Cerebellar nuclear complex (tissue), 1 donor: ENCODE data around the gene SUN5.
"Not testable (repeated sequence)": the region's sequence is repeated elsewhere in the genome, so short reads cannot be mapped to it uniquely, and the experiment has no call there.

Experiments
- DNase-seq, 2 experiments: peaks; one replicate each; lab custom pipeline; 2025; lab: John Stamatoyannopoulos, UW

SUN5 gene

GRCh38 chr20:32977281-32978008, 26.8 kb downstream of the SUN5 start:
- no peak for DNase-seq

GRCh38 chr20:32976746-32977145, 27.5 kb downstream of the SUN5 start:
- no peak for DNase-seq

DNA sequence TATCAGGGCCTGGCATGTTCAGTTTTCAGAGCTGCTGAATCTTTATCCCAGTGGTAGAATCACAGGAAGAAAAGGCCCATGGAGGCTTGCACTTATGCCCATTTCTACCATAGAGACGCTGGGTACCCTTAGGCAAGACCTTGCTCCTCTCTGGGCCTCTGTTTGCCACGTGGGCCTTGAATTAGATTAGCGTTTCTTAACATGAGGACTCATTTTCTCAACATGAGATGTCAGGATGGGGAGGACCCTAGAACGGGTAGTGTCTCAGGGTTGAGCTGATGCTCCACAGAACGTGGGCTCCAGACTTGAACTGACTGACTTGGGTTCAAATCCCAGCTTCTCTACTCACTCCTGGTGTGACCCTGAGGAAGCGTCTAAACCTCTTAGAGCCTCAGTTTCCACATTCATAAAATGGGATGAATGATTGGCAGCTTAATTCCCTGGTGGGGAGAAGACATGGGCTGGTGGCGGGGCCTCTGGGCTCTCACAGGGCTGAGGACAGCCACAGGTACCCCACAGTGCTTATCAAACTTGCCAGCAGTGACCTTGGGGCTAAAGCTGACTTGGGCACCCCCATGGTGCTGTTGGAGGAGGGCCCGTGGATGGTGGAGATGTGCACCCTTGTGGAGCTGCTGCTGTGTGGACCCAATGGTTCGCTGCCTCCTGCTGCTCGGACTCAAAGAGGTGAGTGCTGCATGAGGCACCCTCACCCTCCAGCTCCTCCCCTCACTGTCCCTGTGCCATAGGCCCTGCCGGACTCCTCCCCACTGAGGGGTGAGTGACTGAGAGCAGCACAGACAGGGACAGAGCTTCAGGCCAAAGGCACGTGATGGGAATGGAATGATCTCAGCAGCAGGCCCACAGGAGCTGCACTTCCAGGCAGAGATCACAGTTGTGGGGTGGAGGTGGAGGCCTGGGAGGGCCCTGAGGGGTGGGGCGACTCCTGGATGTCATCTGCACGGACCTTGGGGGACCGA, 28.2 kb downstream of the SUN5 start:
- DNase-seq: no peak

- not testable (repeated sequence) for DNase-seq
Observed at GRCh38 chr20:32975121-32975520, 29.1 kb downstream of the SUN5 start.

- not testable (repeated sequence) for DNase-seq
Observed at GRCh38 chr20:32974204-32975064, 29.8 kb downstream of the SUN5 start.

DNA sequence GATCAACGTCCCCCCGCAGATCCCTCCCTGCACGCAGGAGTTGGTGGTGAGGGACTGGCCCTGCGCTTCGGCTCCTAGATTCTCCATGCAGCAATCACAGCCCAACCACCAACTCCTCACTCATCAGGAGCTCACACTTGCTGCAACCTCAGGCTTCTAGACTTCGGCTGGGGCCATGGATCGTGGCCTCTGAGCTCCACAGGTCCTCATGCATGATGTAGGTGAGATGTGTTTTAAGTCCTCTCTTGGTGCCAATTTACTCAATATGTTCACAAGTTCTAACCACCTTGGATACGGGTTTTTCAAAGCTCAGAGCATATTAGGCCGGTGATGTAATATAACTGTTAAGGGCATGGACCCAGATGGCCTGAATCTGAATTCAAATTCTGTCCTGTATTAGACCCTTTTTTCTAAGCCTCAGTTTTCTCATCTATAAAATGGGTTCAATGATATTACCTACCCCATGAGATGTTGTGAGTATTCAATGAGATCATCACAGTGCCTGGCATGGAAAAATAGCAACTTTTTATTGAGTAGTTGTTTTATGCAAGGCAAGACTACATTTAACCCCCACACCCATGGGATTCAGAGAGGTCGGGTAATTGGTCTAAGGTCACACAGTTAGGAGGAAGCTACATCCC, 31.0 kb downstream of the SUN5 start:
- DNase-seq: no peak

DNA sequence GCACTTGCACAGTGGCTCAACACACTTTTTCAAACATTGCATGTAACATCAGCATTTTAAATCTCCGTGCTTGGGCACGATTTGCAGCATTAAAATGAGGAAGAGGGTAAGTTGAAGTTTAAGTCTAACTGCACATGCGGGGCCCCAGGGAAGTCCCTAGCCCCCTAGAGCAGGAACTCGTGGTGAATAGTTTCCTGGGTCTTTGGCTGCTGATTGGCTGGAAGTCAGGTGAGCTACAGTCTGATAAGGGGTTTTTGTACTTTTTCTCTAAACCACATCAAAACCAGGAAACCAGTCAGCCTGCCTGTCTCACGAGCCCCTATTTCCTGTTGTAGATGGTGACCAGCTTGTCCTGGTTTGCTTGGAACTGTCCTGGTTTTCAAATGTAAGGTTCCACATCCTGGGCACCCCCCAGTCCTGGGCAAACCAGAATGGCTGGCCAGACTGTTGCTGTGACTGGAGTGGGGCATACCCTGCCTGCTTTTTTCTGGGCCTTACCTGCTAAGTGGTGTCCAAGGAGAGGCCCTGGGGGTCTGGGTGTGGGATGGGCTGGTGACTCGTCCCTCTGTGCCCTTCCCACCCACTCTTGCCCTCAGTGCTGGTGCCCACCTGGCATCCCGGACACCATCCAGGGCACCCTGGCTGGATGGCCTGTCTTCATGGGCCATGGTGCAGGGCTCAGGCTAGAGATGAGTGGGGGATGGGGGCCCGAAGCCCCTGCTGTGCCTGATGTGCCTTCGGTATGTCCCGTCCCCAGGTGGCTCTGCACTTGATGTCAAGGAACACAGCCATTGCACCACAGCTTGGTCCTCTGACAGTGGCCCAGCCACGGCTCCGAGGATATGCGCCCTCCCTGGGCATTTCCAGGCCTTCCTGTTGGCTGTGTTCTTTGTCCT, 31.8 kb downstream of the SUN5 start:
- DNase-seq: no peak

DNA sequence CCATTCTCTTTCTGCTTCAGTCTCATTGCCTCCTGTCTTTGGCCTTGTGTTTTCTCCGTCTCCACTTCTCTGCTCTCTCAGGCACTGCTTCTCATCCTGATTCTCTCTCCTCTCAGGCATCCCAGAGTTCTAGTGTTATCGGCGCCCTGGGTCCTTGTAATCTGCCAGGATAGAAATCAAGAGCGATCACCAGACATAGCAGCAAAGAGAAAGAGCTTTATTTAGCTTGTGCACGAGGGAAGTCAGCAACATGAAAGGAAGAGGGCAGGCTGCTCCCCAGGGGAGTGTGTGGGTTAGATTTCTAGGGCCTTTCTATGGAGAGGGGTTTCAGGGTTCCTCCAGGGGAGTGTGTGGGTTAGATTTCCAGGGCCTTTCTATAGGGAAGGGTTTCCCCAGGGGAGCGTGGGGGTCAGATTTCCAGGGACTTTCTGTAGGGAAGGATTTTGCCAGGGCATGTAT, 32.5 kb downstream of the SUN5 start:
- DNase-seq: no peak

- no peak for DNase-seq
Observed at GRCh38 chr20:32970973-32971300, 33.3 kb downstream of the SUN5 start.

DNA sequence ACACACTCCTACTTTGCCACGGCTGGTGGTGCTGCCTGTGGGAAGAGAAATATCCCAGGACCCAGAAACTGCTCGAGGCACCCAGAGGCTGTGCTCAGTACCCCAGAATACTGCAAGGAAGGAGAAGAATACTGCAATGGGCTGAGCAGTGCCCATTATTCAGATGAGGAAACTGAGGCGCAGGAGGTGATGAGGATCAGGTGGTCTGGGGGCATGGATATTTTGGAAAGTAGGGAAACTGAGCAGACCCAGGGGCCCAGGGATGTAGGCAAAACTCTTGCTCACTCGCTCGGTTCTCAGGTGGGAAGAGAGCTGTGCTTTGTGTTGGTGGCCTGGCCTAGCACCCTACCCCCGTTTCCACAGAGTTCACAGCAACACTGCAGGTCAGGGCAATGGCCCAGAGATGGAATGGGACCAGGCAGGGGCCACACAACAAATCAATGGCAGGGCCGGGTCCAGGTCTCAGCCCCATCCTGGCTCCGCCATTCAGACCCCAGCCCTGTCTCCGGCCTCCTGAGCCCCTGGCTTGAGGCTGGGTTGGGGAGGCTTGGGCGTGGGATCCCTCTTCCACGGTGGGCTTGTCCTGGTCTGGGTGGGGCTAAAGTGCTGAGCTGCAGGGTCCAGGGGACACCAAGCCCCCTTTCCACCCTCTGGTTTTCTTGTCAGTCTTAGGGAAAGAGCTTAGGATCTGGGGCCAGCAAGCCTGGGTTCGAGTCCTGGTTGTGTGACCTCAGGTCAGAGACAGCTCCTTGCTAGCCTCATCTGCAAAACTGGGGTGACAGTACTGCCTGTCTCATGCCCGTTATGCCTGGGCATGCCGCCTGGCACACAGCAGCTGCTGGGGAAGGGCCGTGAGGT, 33.9 kb downstream of the SUN5 start:
- no peak for DNase-seq

GRCh38 chr20:32969356-32970114, 34.7 kb downstream of the SUN5 start:
- DNase-seq: no peak

GRCh38 chr20:32968478-32969241, 35.6 kb downstream of the SUN5 start:
- no peak for DNase-seq

- no peak for DNase-seq
Observed at GRCh38 chr20:32967961-32968457, 36.2 kb downstream of the SUN5 start.

- DNase-seq: no peak
Observed at GRCh38 chr20:32966881-32967781, 37.1 kb downstream of the SUN5 start.

DNA sequence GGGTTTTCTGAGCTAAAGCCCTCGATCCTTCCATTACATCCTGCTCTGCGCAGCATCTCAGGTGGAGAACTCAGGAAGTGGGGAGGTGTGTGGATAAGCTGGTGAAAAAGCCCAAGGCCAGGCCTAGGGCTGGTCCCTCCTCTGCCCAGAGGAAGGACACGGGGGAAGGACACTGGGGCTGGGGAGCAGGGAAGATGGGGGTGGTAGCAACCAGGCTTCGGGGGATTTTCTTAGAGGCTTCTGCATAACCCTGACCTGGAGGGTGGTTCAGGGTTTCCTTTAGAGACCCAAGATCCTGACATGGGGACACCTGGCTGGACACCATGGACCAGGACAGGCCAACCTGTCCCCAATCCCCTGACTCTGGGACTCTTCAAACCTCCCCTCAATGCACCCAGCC, 37.9 kb downstream of the SUN5 start:
- no peak for DNase-seq

GRCh38 chr20:32965581-32966373, 38.5 kb downstream of the SUN5 start:
- no peak for DNase-seq
